HCT116 (cell line): ENCODE results near the gene DPPA4. TPM values are rescaled to one million over a fixed set of nuclear protein-coding genes. Genes with fewer than 3 reads are reported as not detected.

Experiments
- ATAC-seq: fragments of 200-7000 bp; cut with Tn5 transposase; 2 replicates; pipeline ENCODE4 v1.9.1; 2020; ENCODE audit warnings: mild to moderate bottlenecking, moderate library complexity
- BruUV-seq: library from RNA; stranded (reverse); fragments of 400-500 nt; replicated peaks from 2 replicates; lab custom pipeline; 2021; lab: Mats Ljungman, UMichigan
- CTCF ChIA-PET: fragments of 300-600 bp; sonication (Branson Sonifier 250); formaldehyde crosslinking; loops from one replicate; lab custom pipeline; 2021; ENCODE audit warnings: antibody characterized with exemption; lab: Charles Lee
- POLR2A ChIA-PET: fragments of 300-600, 350-600 bp; sonication (Branson Sonifier 250); formaldehyde crosslinking; loops from one replicate; lab custom pipeline; 2021; ENCODE audit warnings: antibody characterized with exemption; lab: Charles Lee
- RAD21 ChIA-PET, 2 experiments: fragments of 300-600 bp; sonication (Branson Sonifier 250); formaldehyde crosslinking; loops; one replicate each; lab custom pipeline; 2023; ENCODE audit warnings: low total read pairs in 2 of 2; ENCODE audit not compliant: uncharacterized antibody in 2 of 2, unreplicated experiment in 2 of 2, low non-redundant PET in 1 of 2; lab: Charles Lee
- DNase-seq: peaks from one replicate; pipeline ENCODE4 v3.0.0-alpha.2; 2010; ENCODE audit warnings: low read depth, low spot score
- H2AFZ ChIP-seq: fragments of 200-600 bp; shearing (Covaris generic), sonication (generic); 2 replicates; pipeline ENCODE4 v1.6.1; 2017; ENCODE audit warnings: low read depth, mixed run types, mixed read lengths, antibody characterized with exemption, low read length; ENCODE audit not compliant: poor library complexity, severe bottlenecking
- H3K27ac ChIP-seq: 2 replicates; pipeline ENCODE4 v1.5.1; 2012; ENCODE audit warnings: low read depth, low read length
- H3K27me3 ChIP-seq: fragments of 200-600 bp; sonication (generic); 2 replicates; pipeline ENCODE4 v1.6.1; 2016; ENCODE audit warnings: mixed run types, low read length, mixed read lengths; ENCODE audit not compliant: insufficient read depth
- H3K36me3 ChIP-seq, 2 experiments: fragments of 200-500 bp in 1 of 2; fragments of 200-600 bp in 1 of 2; sonication (Bioruptor generic) in 1 of 2; sonication (generic) in 1 of 2; 2 replicates each; pipeline versions ENCODE4 v1.5.1 to v1.6.1; 2014 to 2016; ENCODE audit warnings: low read length in 2 of 2, inconsistent platforms in 1 of 2, mixed read lengths in 1 of 2, mixed run types in 1 of 2; ENCODE audit not compliant: insufficient read depth in 2 of 2, control insufficient read depth in 1 of 2
- H3K4me1 ChIP-seq, 2 experiments: fragments of 200-600 bp in 1 of 2; sonication (generic) in 1 of 2; 2 replicates each; pipeline versions ENCODE4 v1.5.1 to v1.6.1; 2012 to 2017; ENCODE audit warnings: low read length in 2 of 2, inconsistent platforms in 1 of 2, mild to moderate bottlenecking in 1 of 2, mixed read lengths in 1 of 2, mixed run types in 1 of 2, moderate library complexity in 1 of 2; ENCODE audit not compliant: insufficient read depth in 2 of 2, control insufficient read depth in 1 of 2
- H3K4me2 ChIP-seq: fragments of 200-600 bp; sonication (generic); 2 replicates; pipeline ENCODE4 v1.6.1; 2017; ENCODE audit warnings: mixed run types, low read length, mixed read lengths
- H3K4me3 ChIP-seq, 2 experiments: fragments of 200-600 bp in 1 of 2; sonication (generic) in 1 of 2; replicated peaks in 1 of 2; 2 replicates each; pipeline ENCODE4 v1.5.1; 2011 to 2016; ENCODE audit warnings: low read length in 2 of 2, control low read depth in 1 of 2, low read depth in 1 of 2, mild to moderate bottlenecking in 1 of 2, mixed read lengths in 1 of 2, mixed run types in 1 of 2
- H3K79me2 ChIP-seq: fragments of 200-600 bp; sonication (generic); 2 replicates; pipeline ENCODE4 v1.6.1; 2017; ENCODE audit warnings: mild to moderate bottlenecking, mixed run types, low read length, moderate library complexity, mixed read lengths; ENCODE audit not compliant: insufficient read depth
- H3K9ac ChIP-seq: fragments of 200-600 bp; sonication (generic); 2 replicates; pipeline ENCODE4 v1.6.1; 2016; ENCODE audit warnings: low read length, mixed read lengths
- H3K9me2 ChIP-seq: fragments of 200-600 bp; sonication (generic), shearing (Covaris generic); 2 replicates; pipeline ENCODE4 v1.6.1; 2017; ENCODE audit warnings: mixed run types, mild to moderate bottlenecking, moderate library complexity; ENCODE audit not compliant: insufficient read depth
- H3K9me3 ChIP-seq, 2 experiments: fragments of 200-500 bp in 1 of 2; fragments of 200-600 bp in 1 of 2; sonication (Bioruptor generic) in 1 of 2; sonication (generic) in 1 of 2; 2 replicates each; pipeline ENCODE4 v1.6.1; 2014 to 2017; ENCODE audit warnings: low read length in 2 of 2, mixed read lengths in 2 of 2, inconsistent platforms in 1 of 2, low read depth in 1 of 2, mild to moderate bottlenecking in 1 of 2, mixed run types in 1 of 2, moderate library complexity in 1 of 2; ENCODE audit not compliant: control insufficient read depth in 1 of 2, insufficient read depth in 1 of 2
- H4K20me1 ChIP-seq: fragments of 200-600 bp; sonication (generic), shearing (Covaris generic); 2 replicates; pipeline ENCODE4 v1.6.1; 2017; ENCODE audit warnings: mixed run types, mild to moderate bottlenecking, moderate library complexity; ENCODE audit not compliant: insufficient read depth
- CEBPB ChIP-seq: IDR thresholded peaks from 2 replicates; pipeline ENCODE4 v1.6.1; 2012; ENCODE audit warnings: low read depth
- ELF1 ChIP-seq: IDR thresholded peaks from 2 replicates; pipeline ENCODE4 v1.6.1; 2012; ENCODE audit warnings: low read depth, borderline replicate concordance
- EZH2 ChIP-seq: fragments of 200-600 bp; sonication (generic); IDR thresholded peaks from 2 replicates; pipeline ENCODE4 v1.6.1; 2017; ENCODE audit warnings: antibody characterized with exemption, mixed run types
- RAD21 ChIP-seq: IDR thresholded peaks from 2 replicates; pipeline ENCODE4 v1.6.1; 2012; ENCODE audit warnings: low read depth, mild to moderate bottlenecking
- TCF7L2 ChIP-seq: IDR thresholded peaks from 2 replicates; pipeline ENCODE4 v1.7.0; 2011; ENCODE audit warnings: borderline replicate concordance, inconsistent platforms; ENCODE audit not compliant: insufficient read depth, insufficient read length; ENCODE audit errors: extremely low read depth
- ZFX ChIP-seq: fragments of 450-650 bp; IDR thresholded peaks from 2 replicates; pipeline ENCODE4 v1.6.1; 2017
- intact Hi-C: fragments of 100-400 bp; cut with micrococcal nuclease; formaldehyde crosslinking; loops from 2 replicates; pipeline ENCODE4 v1.10.0; 2022
- total RNA-seq: library from RNA; stranded (reverse); gene quantifications from one replicate; pipeline ENCODE4 v1.2.1, GENCODE V29; 2021; ENCODE audit not compliant: unreplicated experiment
- TF ChIP-seq, protein P1 (sequence below): IDR thresholded peaks from 2 replicates; pipeline ENCODE4 v1.6.1; 2012; ENCODE audit warnings: low read depth

Gene DPPA4
- total RNA-seq, 1 experiment from 2014 or later, result 0.27 TPM

GRCh38 chr3:109278546-109278945 is 58.8 kb downstream of the DPPA4 start:
- H3K79me2 ChIP-seq, result no peaks in the 10 kb centered on the region
- no peak overlapping the region for H3K4me2 ChIP-seq
- ChIA-PET RAD21 (no interaction called here), POLR2A (no interaction called here), CTCF (interaction anchor here (2.3 kb wide), 1 partner anchor 120 kb away, joined by 9 read pairs; no protein-coding TSS in a partner anchor)
- no TSS peak for BruUV-seq
- no peak overlapping the region for H2AFZ ChIP-seq
- intact Hi-C loops, result no loop called here
- H3K9me2 ChIP-seq, result no peaks in the 10 kb centered on the region
- H3K4me3 ChIP-seq, result no peak overlapping the region
- no peaks in the 10 kb centered on the region for H3K36me3 ChIP-seq
- H3K9ac ChIP-seq, result no peak overlapping the region
- H3K27me3 ChIP-seq, result no peaks in the 10 kb centered on the region
- TF ChIP-seq, protein P1, sequence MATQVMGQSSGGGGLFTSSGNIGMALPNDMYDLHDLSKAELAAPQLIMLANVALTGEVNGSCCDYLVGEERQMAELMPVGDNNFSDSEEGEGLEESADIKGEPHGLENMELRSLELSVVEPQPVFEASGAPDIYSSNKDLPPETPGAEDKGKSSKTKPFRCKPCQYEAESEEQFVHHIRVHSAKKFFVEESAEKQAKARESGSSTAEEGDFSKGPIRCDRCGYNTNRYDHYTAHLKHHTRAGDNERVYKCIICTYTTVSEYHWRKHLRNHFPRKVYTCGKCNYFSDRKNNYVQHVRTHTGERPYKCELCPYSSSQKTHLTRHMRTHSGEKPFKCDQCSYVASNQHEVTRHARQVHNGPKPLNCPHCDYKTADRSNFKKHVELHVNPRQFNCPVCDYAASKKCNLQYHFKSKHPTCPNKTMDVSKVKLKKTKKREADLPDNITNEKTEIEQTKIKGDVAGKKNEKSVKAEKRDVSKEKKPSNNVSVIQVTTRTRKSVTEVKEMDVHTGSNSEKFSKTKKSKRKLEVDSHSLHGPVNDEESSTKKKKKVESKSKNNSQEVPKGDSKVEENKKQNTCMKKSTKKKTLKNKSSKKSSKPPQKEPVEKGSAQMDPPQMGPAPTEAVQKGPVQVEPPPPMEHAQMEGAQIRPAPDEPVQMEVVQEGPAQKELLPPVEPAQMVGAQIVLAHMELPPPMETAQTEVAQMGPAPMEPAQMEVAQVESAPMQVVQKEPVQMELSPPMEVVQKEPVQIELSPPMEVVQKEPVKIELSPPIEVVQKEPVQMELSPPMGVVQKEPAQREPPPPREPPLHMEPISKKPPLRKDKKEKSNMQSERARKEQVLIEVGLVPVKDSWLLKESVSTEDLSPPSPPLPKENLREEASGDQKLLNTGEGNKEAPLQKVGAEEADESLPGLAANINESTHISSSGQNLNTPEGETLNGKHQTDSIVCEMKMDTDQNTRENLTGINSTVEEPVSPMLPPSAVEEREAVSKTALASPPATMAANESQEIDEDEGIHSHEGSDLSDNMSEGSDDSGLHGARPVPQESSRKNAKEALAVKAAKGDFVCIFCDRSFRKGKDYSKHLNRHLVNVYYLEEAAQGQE, result no peak
- H3K27ac ChIP-seq, result no peak overlapping the region
- no peaks in the 10 kb centered on the region; a peak in 1 of 4 replicates for H3K4me1 ChIP-seq
- no peaks in the 10 kb centered on the region for H3K9me3 ChIP-seq
- DNase-seq (no peak), ATAC-seq (no peak)
- no peaks in the 10 kb centered on the region for H4K20me1 ChIP-seq

DNA sequence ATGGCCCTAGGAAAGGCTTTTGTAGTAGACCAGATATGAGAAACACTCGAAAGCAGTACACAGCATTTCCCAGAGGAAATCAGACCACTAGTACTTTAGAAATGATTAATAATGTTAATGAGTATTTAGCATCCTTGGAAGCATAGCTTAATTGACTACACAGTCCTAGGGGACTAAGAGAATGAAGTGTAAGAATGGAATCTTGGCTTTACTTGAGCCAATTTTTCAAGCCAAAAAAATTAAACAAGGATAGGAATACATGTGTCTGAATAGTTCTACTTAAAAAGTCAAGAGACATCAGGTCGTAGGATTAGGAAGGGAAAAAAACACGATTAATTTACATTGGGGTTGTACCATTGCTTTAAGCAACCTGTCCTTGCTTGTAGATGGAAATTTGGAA is 59.2 kb downstream of the DPPA4 start:
- Histone ChIP-seq H3K9me3 (no peaks in the 10 kb centered on the region), H3K4me1 (no peaks in the 10 kb centered on the region; a peak in 1 of 4 replicates), H3K4me3 (no peak overlapping the region), H3K27me3 (no peaks in the 10 kb centered on the region), H3K36me3 (no peaks in the 10 kb centered on the region), H4K20me1 (no peaks in the 10 kb centered on the region), H3K79me2 (no peaks in the 10 kb centered on the region), H3K9me2 (no peaks in the 10 kb centered on the region), H3K9ac (no peak overlapping the region), H3K27ac (no peak overlapping the region), H2AFZ (no peak overlapping the region)
- POLR2A ChIA-PET, result no interaction called here
- CTCF ChIA-PET, result interaction anchor here (2.3 kb wide), 1 partner anchor 121 kb away, joined by 9 read pairs; no protein-coding TSS in a partner anchor
- BruUV-seq, result no TSS peak
- RAD21 ChIA-PET, result no interaction called here
- no peak for DNase-seq
- TF ChIP-seq, protein P1, result no peak
- TF ChIP-seq TCF7L2 (no peak), ELF1 (no peak), CEBPB (no peak), ZFX (no peak), EZH2 (no peak), RAD21 (no peak)
- TF ChIP-seq, all 23 proteins: peak for 0
- intact Hi-C loops, result no loop called here
- ATAC-seq, result no peak
- H3K4me2 ChIP-seq, result no peak overlapping the region
